ENCODE measurements around the gene POLD1. TPM values are rescaled to one million over a fixed set of nuclear protein-coding genes. Genes with fewer than 3 reads are reported as not detected.

Gene POLD1
- total and polyA plus RNA-seq, 2 of the 13 experiments (the other 11 are each of a cell fraction or from before 2014, with no cell fraction given) = 17.4 to 54.0 TPM

GRCh38 chr19:50383852-50384684, at the start of gene POLD1 (continued):
- no peak for TF ChIP-seq DZIP1 (CRISPR knock-in tag; IDR thresholded peaks at IDR 0.05)
- TF ChIP-seq SIN3B (IDR thresholded peaks at IDR 0.05; ENCODE audit: low read length) = peak; percentile 43; the same call in 1 of the 2 replicates
- TF ChIP-seq ARID4A (CRISPR knock-in tag; IDR thresholded peaks at IDR 0.05; ENCODE audit: borderline replicate concordance) = peak; percentile 87
- TF ChIP-seq MTA1 (CRISPR knock-in tag; IDR thresholded peaks at IDR 0.05; ENCODE audit: borderline replicate concordance) = no peak
- TF ChIP-seq ZNF232 (CRISPR knock-in tag; IDR thresholded peaks at IDR 0.05; ENCODE audit: borderline replicate concordance) = no peak
- TF ChIP-seq ZNF619 (CRISPR knock-in tag; IDR thresholded peaks at IDR 0.05) = 0 out of 2 replicates have a peak, but pooled peaks have one; percentile 2
- no peak for TF ChIP-seq ZNF468 (CRISPR knock-in tag; IDR thresholded peaks at IDR 0.05)
- 0 out of 2 replicates have a peak, but pooled peaks have one; percentile 66 for TF ChIP-seq NKX3-1 (CRISPR knock-in tag; IDR thresholded peaks at IDR 0.05)
- peak; percentile 93 for TF ChIP-seq ZNF687 (CRISPR knock-in tag; IDR thresholded peaks at IDR 0.05)
- TF ChIP-seq ELF4 (CRISPR knock-in tag; IDR thresholded peaks at IDR 0.05; ENCODE audit: borderline replicate concordance) = no peak
- peak; percentile 66; the same call in 1 of the 2 replicates for TF ChIP-seq ZNF800 (CRISPR knock-in tag; IDR thresholded peaks at IDR 0.05)
- TF ChIP-seq ZNF124 (CRISPR knock-in tag; IDR thresholded peaks at IDR 0.05) = no peak
- peak; percentile 72 for TF ChIP-seq POLR2AphosphoS5 (IDR thresholded peaks at IDR 0.05; ENCODE audit: low read depth, low read length)
- TF ChIP-seq SRSF1 (optimal IDR thresholded peaks at IDR 0.05; ENCODE audit: low read depth, low read length) = no peak
- TF ChIP-seq BRCA1 (CRISPR knock-in tag; IDR thresholded peaks at IDR 0.05) = 0 out of 2 replicates have a peak, but pooled peaks have one; percentile 60

Data from HepG2 (cell line).